Mesendoderm (in vitro differentiated cells): Measurements from ENCODE around the gene RBFA.

Experiments
- DNase-seq: peaks from one replicate; pipeline ENCODE4 v3.0.0; 2013
- H2AK5ac ChIP-seq: 2 replicates; pipeline ENCODE4 v1.6.1; 2013; ENCODE audit warnings: low read length, inconsistent platforms
- H2BK120ac ChIP-seq: 2 replicates; pipeline ENCODE4 v1.6.1; 2013; ENCODE audit warnings: low read depth, mild to moderate bottlenecking, low read length, moderate library complexity, mixed read lengths
- H2BK15ac ChIP-seq: replicated peaks from 2 replicates; pipeline ENCODE4 v1.6.1; 2013; ENCODE audit warnings: low read depth, mild to moderate bottlenecking, moderate library complexity
- H2BK5ac ChIP-seq: 2 replicates; pipeline ENCODE4 v1.6.1; 2013; ENCODE audit warnings: low read length, inconsistent platforms
- H3K18ac ChIP-seq: 2 replicates; pipeline ENCODE4 v1.6.1; 2013; ENCODE audit warnings: mild to moderate bottlenecking, low read length, mixed read lengths
- H3K23ac ChIP-seq: one replicate; pipeline ENCODE4 v1.6.1; 2013; ENCODE audit warnings: low read length
- H3K27ac ChIP-seq: 2 replicates; pipeline ENCODE4 v1.5.1; 2013; ENCODE audit warnings: low read depth, mild to moderate bottlenecking, inconsistent platforms, low read length, moderate library complexity
- H3K27me3 ChIP-seq: 2 replicates; pipeline ENCODE4 v1.6.1; 2013; ENCODE audit warnings: low read length, control low read depth, mild to moderate bottlenecking, inconsistent platforms; ENCODE audit not compliant: insufficient read depth, poor library complexity
- H3K36me3 ChIP-seq: 2 replicates; pipeline ENCODE4 v1.6.1; 2013; ENCODE audit warnings: low read length, inconsistent platforms; ENCODE audit not compliant: control insufficient read depth, insufficient read depth
- H3K4ac ChIP-seq: one replicate; pipeline ENCODE4 v1.6.1; 2013; ENCODE audit warnings: low read depth, mild to moderate bottlenecking, low read length, moderate library complexity
- H3K4me1 ChIP-seq: 2 replicates; pipeline ENCODE4 v1.6.1; 2013; ENCODE audit warnings: low read depth, low read length, inconsistent platforms; ENCODE audit not compliant: control insufficient read depth
- H3K4me2 ChIP-seq: 2 replicates; pipeline ENCODE4 v1.6.1; 2013; ENCODE audit warnings: low read length
- H3K4me3 ChIP-seq: 2 replicates; pipeline ENCODE4 v1.5.1; 2013; ENCODE audit warnings: mild to moderate bottlenecking, low read length
- H3K56ac ChIP-seq: one replicate; pipeline ENCODE4 v1.6.1; 2013; ENCODE audit warnings: low read length
- H3K79me1 ChIP-seq: 2 replicates; pipeline ENCODE4 v1.6.1; 2013; ENCODE audit warnings: low read length, inconsistent platforms
- H3K79me2 ChIP-seq: 2 replicates; pipeline ENCODE4 v1.6.1; 2013; ENCODE audit warnings: mild to moderate bottlenecking, low read length; ENCODE audit not compliant: control insufficient read depth, insufficient read depth
- H3K9ac ChIP-seq: 2 replicates; pipeline ENCODE4 v1.6.1; 2013; ENCODE audit warnings: low read length, inconsistent platforms
- H4K5ac ChIP-seq: one replicate; pipeline ENCODE4 v1.6.1; 2013; ENCODE audit warnings: low read length
- H4K8ac ChIP-seq: one replicate; pipeline ENCODE4 v1.6.1; 2013; ENCODE audit warnings: low read depth, mild to moderate bottlenecking, control low read depth, low read length, moderate library complexity
- WGBS: extraction: QIAGEN DNeasy Blood & Tissue Kit; methylation state at CpG from one replicate; pipeline ENCODE4 v1.1.7; 2013; ENCODE audit warnings: low lambda C conversion rate, missing lambda C conversion rate; ENCODE audit not compliant: insufficient coverage; ENCODE audit errors: extremely low coverage; 5-methylcytosine and 5-hydroxymethylcytosine counted together

Gene RBFA

GRCh38 chr18:80040515-80040914 is 6.3 kb downstream of the RBFA start:
- no peak overlapping the region for H3K4ac ChIP-seq
- H2BK15ac ChIP-seq: no peak overlapping the region
- no peak overlapping the region for H2BK120ac ChIP-seq
- H3K4me2 ChIP-seq: no peak overlapping the region
- no peak overlapping the region for H3K9ac ChIP-seq
- H3K79me1 ChIP-seq: peaks cover 8% of the 10 kb centered on the region
- no peak overlapping the region for H2BK5ac ChIP-seq
- no peak overlapping the region for H3K18ac ChIP-seq
- H3K79me2 ChIP-seq: peaks cover 5% of the 10 kb centered on the region
- H2AK5ac ChIP-seq: no peak overlapping the region
- 100% methylated on average over 2 of the region's 3 CpGs for WGBS
- DNase-seq: no peak
- H3K27ac ChIP-seq: no peak overlapping the region
- H3K23ac ChIP-seq: no peak overlapping the region
- H4K8ac ChIP-seq: no peak overlapping the region
- H3K4me1 ChIP-seq: peaks cover 2% of the 10 kb centered on the region
- H3K4me3 ChIP-seq: no peak overlapping the region
- H3K36me3 ChIP-seq: peaks cover 8% of the 10 kb centered on the region
- no peak overlapping the region for H4K5ac ChIP-seq
- H3K56ac ChIP-seq: no peak overlapping the region
- no peaks in the 10 kb centered on the region for H3K27me3 ChIP-seq

GRCh38 chr18:80041424-80041823 is 7.2 kb downstream of the RBFA start:
- H3K36me3 ChIP-seq: peaks cover 8% of the 10 kb centered on the region
- H2BK5ac ChIP-seq: no peak overlapping the region
- WGBS: no CpG with 5 or more reads among the region's 11 CpGs
- H3K4me3 ChIP-seq: no peak overlapping the region
- no peaks in the 10 kb centered on the region for H3K27me3 ChIP-seq
- DNase-seq: no peak
- no peak overlapping the region for H3K4ac ChIP-seq
- no peak overlapping the region for H3K23ac ChIP-seq
- H3K4me2 ChIP-seq: no peak overlapping the region
- no peak overlapping the region for H2BK15ac ChIP-seq
- H3K27ac ChIP-seq: no peak overlapping the region
- no peak overlapping the region for H3K9ac ChIP-seq
- no peak overlapping the region for H3K18ac ChIP-seq
- no peak overlapping the region for H2BK120ac ChIP-seq
- H3K79me2 ChIP-seq: no peaks in the 10 kb centered on the region
- H4K8ac ChIP-seq: no peak overlapping the region
- no peak overlapping the region for H4K5ac ChIP-seq
- H3K4me1 ChIP-seq: no peaks in the 10 kb centered on the region
- H3K56ac ChIP-seq: no peak overlapping the region
- no peak overlapping the region for H2AK5ac ChIP-seq
- H3K79me1 ChIP-seq: peaks cover 6% of the 10 kb centered on the region

GRCh38 chr18:80042785-80043184 is 8.6 kb downstream of the RBFA start:
- no peak overlapping the region for H3K56ac ChIP-seq
- no peak overlapping the region for H3K18ac ChIP-seq
- H3K79me1 ChIP-seq: peaks cover 2% of the 10 kb centered on the region
- no peak overlapping the region for H3K4me2 ChIP-seq
- H3K27me3 ChIP-seq: no peaks in the 10 kb centered on the region
- H3K4ac ChIP-seq: no peak overlapping the region
- H4K5ac ChIP-seq: no peak overlapping the region
- no peaks in the 10 kb centered on the region for H3K79me2 ChIP-seq
- no peak overlapping the region for H3K23ac ChIP-seq
- H2AK5ac ChIP-seq: no peak overlapping the region
- no peak overlapping the region for H3K9ac ChIP-seq
- no peaks in the 10 kb centered on the region for H3K4me1 ChIP-seq
- no peak overlapping the region for H2BK120ac ChIP-seq
- no peak for DNase-seq
- no CpG with 5 or more reads among the region's 4 CpGs for WGBS
- H4K8ac ChIP-seq: no peak overlapping the region
- no peak overlapping the region for H3K27ac ChIP-seq
- no peak overlapping the region for H2BK5ac ChIP-seq
- H3K36me3 ChIP-seq: peaks cover 8% of the 10 kb centered on the region
- H3K4me3 ChIP-seq: no peak overlapping the region
- H2BK15ac ChIP-seq: no peak overlapping the region

- WGBS: no CpG with 5 or more reads among the region's 11 CpGs
- no peak overlapping the region for H3K56ac ChIP-seq
- no peaks in the 10 kb centered on the region for H3K79me2 ChIP-seq
- no peak overlapping the region for H3K23ac ChIP-seq
- H3K4me1 ChIP-seq: no peaks in the 10 kb centered on the region
- DNase-seq: no peak
- no peaks in the 10 kb centered on the region for H3K79me1 ChIP-seq
- no peak overlapping the region for H3K4me3 ChIP-seq
- no peak overlapping the region for H4K8ac ChIP-seq
- no peak overlapping the region for H2BK15ac ChIP-seq
- no peak overlapping the region for H2BK120ac ChIP-seq
- no peaks in the 10 kb centered on the region for H3K27me3 ChIP-seq
- no peak overlapping the region for H2AK5ac ChIP-seq
- no peak overlapping the region for H4K5ac ChIP-seq
- H3K18ac ChIP-seq: no peak overlapping the region
- H3K4me2 ChIP-seq: no peak overlapping the region
- H2BK5ac ChIP-seq: no peak overlapping the region
- no peak overlapping the region for H3K27ac ChIP-seq
- no peak overlapping the region for H3K9ac ChIP-seq
- no peak overlapping the region for H3K4ac ChIP-seq
- peaks cover 8% of the 10 kb centered on the region for H3K36me3 ChIP-seq
Observed at GRCh38 chr18:80044072-80044471, 9.8 kb downstream of the RBFA start.

- Histone ChIP-seq H3K79me1 (no peaks in the 10 kb centered on the region), H2BK120ac (no peak overlapping the region), H3K36me3 (peaks cover 8% of the 10 kb centered on the region), H3K27me3 (no peaks in the 10 kb centered on the region), H3K4me1 (no peaks in the 10 kb centered on the region), H2AK5ac (no peak overlapping the region), H3K9ac (no peak overlapping the region), H2BK5ac (no peak overlapping the region), H4K5ac (no peak overlapping the region), H3K18ac (no peak overlapping the region), H3K4ac (no peak overlapping the region), H3K79me2 (no peaks in the 10 kb centered on the region), H3K4me3 (no peak overlapping the region), H4K8ac (no peak overlapping the region), H2BK15ac (no peak overlapping the region), H3K56ac (no peak overlapping the region), H3K27ac (no peak overlapping the region), H3K4me2 (no peak overlapping the region), H3K23ac (no peak overlapping the region)
- WGBS: no CpG with 5 or more reads among the region's 8 CpGs
- DNase-seq: no peak
Observed at GRCh38 chr18:80046011-80046410, 11.8 kb downstream of the RBFA start.

GRCh38 chr18:80046431-80046830 is 12.2 kb downstream of the RBFA start:
- Histone ChIP-seq H2BK15ac (no peak overlapping the region), H2BK5ac (no peak overlapping the region), H3K23ac (no peak overlapping the region), H4K5ac (no peak overlapping the region), H3K18ac (no peak overlapping the region), H3K36me3 (peaks cover 8% of the 10 kb centered on the region), H3K79me1 (no peaks in the 10 kb centered on the region), H3K27ac (no peak overlapping the region), H3K27me3 (no peaks in the 10 kb centered on the region), H3K4me2 (no peak overlapping the region), H3K79me2 (no peaks in the 10 kb centered on the region), H2AK5ac (no peak overlapping the region), H3K4me1 (no peaks in the 10 kb centered on the region), H3K4ac (no peak overlapping the region), H2BK120ac (no peak overlapping the region), H3K56ac (no peak overlapping the region), H3K9ac (no peak overlapping the region), H4K8ac (no peak overlapping the region), H3K4me3 (no peak overlapping the region)
- DNase-seq: no peak
- WGBS: no CpG with 5 or more reads among the region's 16 CpGs
